GM10266 (cell line): ENCODE data around the gene TFEC.
"Not testable (repeated sequence)": the region's sequence is repeated elsewhere in the genome, so short reads cannot be mapped to it uniquely, and the experiment has no call there.

Experiments used
- DNase-seq: peaks from one replicate; pipeline ENCODE4 v3.0.0; 2012; ENCODE audit errors: extremely low spot score
- CTCF ChIP-seq: IDR thresholded peaks from 2 replicates; pipeline ENCODE4 v1.5.1; 2012; ENCODE audit warnings: mild to moderate bottlenecking, low read depth; ENCODE audit not compliant: control insufficient read depth, insufficient read depth; ENCODE audit errors: missing control alignments

Gene TFEC

DNA sequence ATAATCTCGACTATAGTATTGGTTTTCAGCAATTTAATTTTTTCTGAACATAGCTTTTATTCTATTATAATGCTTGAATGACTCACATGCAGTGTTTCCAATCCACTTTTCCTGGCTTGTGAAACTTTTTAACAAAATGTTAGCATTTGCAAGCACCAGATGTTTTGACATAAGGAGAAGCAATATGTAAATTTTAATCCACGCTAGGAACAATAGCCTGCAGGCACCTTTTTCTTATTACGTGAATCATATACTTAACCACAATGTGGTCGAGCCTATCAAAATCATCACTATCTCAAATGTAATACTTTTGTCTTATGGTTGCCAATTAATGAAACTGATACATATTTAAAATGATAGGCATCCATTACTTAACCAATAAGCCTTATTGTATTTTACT lies 97.1 kb downstream of the TFEC start:
- TF ChIP-seq CTCF: no peak
- DNase-seq: no peak

DNA sequence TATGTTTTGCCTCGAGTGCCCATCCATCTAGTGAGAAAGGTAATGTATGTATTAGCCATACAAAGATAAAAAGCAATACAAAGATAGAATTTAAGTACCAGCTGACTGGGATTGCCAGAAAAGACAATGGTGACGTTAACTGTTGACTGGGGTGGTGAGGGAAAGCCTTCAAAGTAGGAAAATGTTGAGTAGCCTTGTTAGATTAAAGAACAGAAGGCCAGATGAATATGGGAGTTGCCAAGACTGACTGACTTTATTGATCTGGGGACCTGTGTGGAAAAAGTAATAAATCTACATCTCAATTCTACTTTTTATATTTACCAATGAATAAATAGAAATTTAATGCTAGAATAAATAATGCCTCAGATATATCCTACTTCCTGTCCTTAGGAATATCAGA lies 97.7 kb downstream of the TFEC start:
- TF ChIP-seq CTCF: no peak
- no peak for DNase-seq

GRCh38 chr7:115930184-115930583 lies 100.4 kb downstream of the TFEC start:
- not testable (repeated sequence) for DNase-seq

- DNase-seq: not testable (repeated sequence)
These were observed 100.8 kb downstream of the TFEC start for GRCh38 chr7:115929736-115930135.

DNA sequence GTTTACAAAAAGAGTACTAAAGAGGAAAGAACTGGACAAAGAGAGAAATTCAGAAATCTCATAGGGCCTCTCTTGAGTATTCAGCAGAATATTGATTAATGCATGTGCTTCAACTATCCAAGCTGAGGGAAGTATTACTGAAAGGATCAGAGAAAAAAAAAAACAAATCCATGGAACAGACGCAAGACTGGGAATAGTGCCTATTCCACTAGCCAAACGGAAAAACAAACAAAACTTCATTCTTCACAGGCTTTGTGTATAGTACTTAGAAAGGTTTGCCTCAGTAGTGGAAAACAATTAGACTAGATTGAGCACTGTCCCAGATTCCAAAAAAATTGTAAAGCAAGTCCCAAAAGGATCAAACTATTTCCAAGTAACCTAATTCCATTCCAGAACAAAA lies 106.2 kb downstream of the TFEC start:
- no peak for DNase-seq
- TF ChIP-seq CTCF: no peak

- DNase-seq: no peak
- TF ChIP-seq CTCF: no peak
These were observed 110.2 kb downstream of the TFEC start for GRCh38 chr7:115920367-115920766.

GRCh38 chr7:115914951-115915350 lies 115.6 kb downstream of the TFEC start:
- no peak for TF ChIP-seq CTCF

DNA sequence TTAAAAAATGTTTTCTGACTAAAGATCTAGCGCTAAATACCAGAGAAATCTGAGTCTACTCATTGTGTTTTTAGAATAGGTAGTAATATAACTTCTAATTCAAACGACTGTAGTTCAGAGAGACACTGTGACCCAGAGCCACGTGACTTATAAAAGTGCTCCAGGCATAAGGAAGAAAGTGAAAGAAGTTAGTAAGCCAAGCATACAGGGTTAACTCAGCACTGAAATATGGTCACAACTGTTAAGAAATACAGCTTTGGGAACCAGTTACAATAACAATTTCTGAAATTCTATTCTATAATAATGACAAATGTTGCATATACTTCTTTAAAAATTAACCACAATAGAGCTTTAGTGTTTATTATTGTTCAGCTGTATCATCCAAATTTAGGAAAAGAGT lies 119.1 kb downstream of the TFEC start:
- TF ChIP-seq CTCF: no peak
- DNase-seq: no peak

More at GRCh38 chr7:115914951-115915350, 115.6 kb downstream of the TFEC start:
- no peak for DNase-seq

DNA sequence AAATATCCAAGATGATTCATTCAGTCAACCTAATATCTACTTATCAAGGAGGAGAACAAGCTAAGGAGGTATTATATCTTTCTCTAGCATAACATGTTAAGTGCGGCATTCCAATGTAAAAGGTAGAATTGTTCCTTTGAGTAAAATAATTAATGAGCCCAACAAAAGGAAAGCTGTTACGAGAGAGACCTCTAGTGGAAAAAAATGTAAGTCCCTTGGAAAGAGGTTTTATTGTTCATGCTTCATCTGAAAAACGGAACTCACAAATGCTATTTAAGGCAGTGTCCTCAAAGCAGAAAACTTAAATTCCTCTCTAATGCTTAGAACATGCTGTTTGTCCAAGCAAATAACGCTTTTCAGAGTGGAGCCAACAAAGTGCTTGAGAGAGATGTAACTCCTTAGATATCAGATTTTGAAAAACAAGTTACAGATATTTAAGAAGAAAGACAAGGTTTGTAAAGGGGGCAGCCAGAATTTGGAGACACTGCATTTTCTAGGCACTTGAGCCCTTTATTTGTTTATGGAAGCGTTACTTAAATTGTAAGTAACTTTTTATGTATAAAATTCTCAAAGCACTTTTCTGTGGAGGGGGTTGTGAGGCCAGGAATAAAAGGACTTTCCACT lies 119.9 kb downstream of the TFEC start:
- DNase-seq: peak; percentile 3

More for the DNA sequence above, 119.9 kb downstream of the TFEC start:
- TF ChIP-seq CTCF: peak; percentile 35
